LNCaP clone FGC (cell line): ENCODE results near the gene OLR1.
A peak's percentile ranks its signal among the peaks of the same experiment; 100 is the strongest.
"Not testable (repeated sequence)": the region's sequence is repeated elsewhere in the genome, so short reads cannot be mapped to it uniquely, and the experiment has no call there.

Experiments used
- DNase-seq: peaks from one replicate; pipeline ENCODE4 v3.0.0-alpha.2; 2011; ENCODE audit warnings: low read depth
- H3K4me3 ChIP-seq: 2 replicates; pipeline ENCODE4 v1.5.1; 2011; ENCODE audit warnings: mild to moderate bottlenecking, low read depth, low read length, control low read depth
- CTCF ChIP-seq: IDR thresholded peaks from 2 replicates; pipeline ENCODE4 v1.5.1; 2012; ENCODE audit warnings: mild to moderate bottlenecking; ENCODE audit not compliant: control insufficient read depth, insufficient read depth; ENCODE audit errors: extremely low read depth

OLR1 gene

GRCh38 chr12:10171973-10172728 is at the start of gene OLR1:
OLR1 (minus strand) TSS chr12:10172132; CDS start chr12:10172077, 55 bp downstream.
- no peak within 1 kb of the TSS for H3K4me3 ChIP-seq
- TF ChIP-seq CTCF, result no peak
- no peak for DNase-seq

GRCh38 chr12:10220398-10221077 is 48.6 kb upstream of the OLR1 start:
- TF ChIP-seq CTCF, result no peak
- no peak overlapping the region for H3K4me3 ChIP-seq
- DNase-seq, result peak; percentile 99

GRCh38 chr12:10218021-10218420 is 46.1 kb upstream of the OLR1 start:
- TF ChIP-seq CTCF, result no peak
- DNase-seq, result no peak
- H3K4me3 ChIP-seq, result no peak overlapping the region

GRCh38 chr12:10215946-10216345 is 44.0 kb upstream of the OLR1 start:
- DNase-seq, H3K4me3 ChIP-seq: not testable (repeated sequence)

GRCh38 chr12:10215436-10215835 is 43.5 kb upstream of the OLR1 start:
- no peak for DNase-seq
- no peak for TF ChIP-seq CTCF
- no peak overlapping the region for H3K4me3 ChIP-seq

GRCh38 chr12:10214895-10215267 is 42.9 kb upstream of the OLR1 start:
- no peak for TF ChIP-seq CTCF
- no peak for DNase-seq

GRCh38 chr12:10214136-10214894 is 42.4 kb upstream of the OLR1 start:
- no peak for DNase-seq
- TF ChIP-seq CTCF, result no peak
- peak overlapping the region; percentile 73 for H3K4me3 ChIP-seq

More at GRCh38 chr12:10214895-10215267, 42.9 kb upstream of the OLR1 start:
- peak overlapping the region; percentile 73 for H3K4me3 ChIP-seq
